NCI-H82 treated with DMSO at 0.1 percent for 48 hours (cell line): ENCODE data around the gene PM20D1.

Source experiments
- DNase-seq: peaks from one replicate; lab custom pipeline; 2025; ENCODE audit not compliant: unreplicated experiment; lab: John Stamatoyannopoulos, UW

The PM20D1 gene

DNA sequence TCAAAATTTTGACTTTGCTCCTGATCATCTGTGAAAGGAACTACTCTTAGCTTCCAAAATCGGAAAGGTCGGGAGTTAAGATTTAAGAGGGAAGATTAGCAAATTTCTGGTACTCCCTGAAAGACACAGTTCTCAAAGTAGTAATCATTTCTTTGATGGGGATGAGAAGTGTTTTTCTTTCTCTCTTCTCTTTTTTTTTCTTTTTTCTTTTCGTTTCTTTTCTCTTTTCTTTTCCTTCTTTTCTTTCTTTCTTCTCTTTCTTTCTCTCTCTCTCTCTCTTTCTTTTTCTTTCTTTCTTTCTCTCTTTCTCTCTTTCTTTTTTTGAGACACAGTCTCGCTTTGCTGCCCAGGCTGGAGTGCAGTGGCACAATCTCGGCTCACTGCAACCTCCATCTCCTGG is 69.6 kb downstream of the PM20D1 start:
- DNase-seq, result no peak
